ENCODE results near the gene UNC50.

- TF ChIP-seq CTCF (IDR thresholded peaks at IDR 0.05; ENCODE audit: low read length) (no peak), EZH2 (optimal IDR thresholded peaks at IDR 0.05; ENCODE audit: low read depth, low read length) (no peak), EZH2phosphoT487 (IDR thresholded peaks at IDR 0.05; ENCODE audit: low read length) (no peak)
Observed at GRCh38 chr2:98583816-98584618, 24.4 kb upstream of the UNC50 start.
